HG03135 (cell line): ENCODE data around the gene GALNT15.

Experiments
- ATAC-seq: cut with Tn5 transposase; IDR thresholded peaks from one replicate; pipeline ENCODE4 v1.9.1; 2021; ENCODE audit warnings: mild to moderate bottlenecking, moderate library complexity; ENCODE audit not compliant: unreplicated experiment

GALNT15 gene

DNA sequence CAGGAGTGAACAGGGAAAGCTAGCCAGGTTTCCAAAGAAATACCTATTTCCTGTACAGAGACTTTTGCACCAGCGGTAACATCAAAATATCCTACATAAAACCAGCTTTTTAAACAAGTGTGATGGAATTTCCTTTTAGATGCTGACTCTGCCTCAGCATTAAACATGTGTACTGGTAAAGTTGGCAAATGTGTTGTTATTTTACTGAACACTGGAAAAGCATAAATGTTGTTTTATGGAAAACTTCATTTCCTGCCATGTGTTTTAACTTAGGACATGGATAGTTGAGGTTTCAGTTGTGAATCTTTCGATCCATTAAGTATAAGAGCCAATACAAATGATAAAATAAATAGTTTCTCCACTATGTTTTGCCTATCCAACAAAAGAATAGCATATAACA is 106.2 kb downstream of the GALNT15 start:
- ATAC-seq: no peak
